T-helper 1 cell treated with Interleukin-12 subunit alpha and Interleukin-12 subunit beta and Interleukin-4 antibody, amounts not matched to agents 30 ng/mL and 1 ng/mL, for 36 hours (primary cell): Measurements from ENCODE around the gene DNAJB7. TPM values are rescaled to one million over a fixed set of nuclear protein-coding genes. Genes with fewer than 3 reads are reported as not detected.
"Not testable (repeated sequence)": the region's sequence is repeated elsewhere in the genome, so short reads cannot be mapped to it uniquely, and the experiment has no call there.

Experiments
- intact Hi-C: fragments of 100-400 bp; cut with micrococcal nuclease; formaldehyde crosslinking; loops from one replicate; pipeline ENCODE4 v1.15.1; 2024
- total RNA-seq: library from RNA; stranded (reverse); gene quantifications from 2 replicates; pipeline ENCODE4 v1.2.3, GENCODE V29; 2022

Gene DNAJB7
- not detected in 2 replicates for total RNA-seq

DNA sequence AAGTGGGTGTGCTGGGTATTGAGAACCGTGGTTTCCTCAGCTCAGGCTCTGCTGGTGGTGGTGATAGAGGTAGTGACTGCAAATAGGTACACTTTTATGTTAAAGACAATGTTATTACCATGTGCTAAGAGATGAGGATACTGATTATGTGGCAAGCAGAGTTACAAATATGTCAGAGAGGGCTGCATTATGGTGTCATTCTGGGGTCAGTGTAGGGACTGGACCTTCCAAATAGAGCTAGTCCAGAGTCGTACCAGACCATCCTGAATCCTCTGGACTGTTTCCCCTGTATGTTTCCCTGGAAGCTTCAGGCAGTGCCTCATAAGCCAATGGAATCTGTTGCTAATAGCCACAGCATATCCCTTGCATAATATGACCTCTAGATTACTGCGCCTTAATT lies at the start of gene DNAJB7:
Gene DNAJB7 (minus strand): TSS at position 101 of the 400 bp plus-strand sequence. CDS start 119 bp downstream, outside the sequence.
- intact Hi-C loops, result no loop called here

DNA sequence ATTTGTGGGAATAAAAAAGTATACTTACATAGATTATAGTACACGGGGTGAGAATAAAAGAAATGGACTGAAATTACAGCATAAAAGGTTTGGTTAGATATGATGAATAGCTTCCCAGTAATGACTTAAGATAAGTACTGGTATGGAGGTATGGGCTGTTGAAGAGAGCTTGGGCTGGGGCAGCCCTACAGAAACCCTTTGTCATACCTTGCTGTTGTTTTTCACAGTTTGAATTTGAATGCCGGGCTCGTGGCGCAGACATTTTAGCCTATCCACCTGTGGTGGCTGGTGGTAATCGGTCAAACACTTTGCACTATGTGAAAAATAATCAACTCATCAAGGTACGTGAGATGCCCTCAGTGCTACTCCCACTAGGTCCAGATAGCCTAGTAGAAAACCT lies 47.0 kb upstream of the DNAJB7 start:
- intact Hi-C loops, result no loop called here

DNA sequence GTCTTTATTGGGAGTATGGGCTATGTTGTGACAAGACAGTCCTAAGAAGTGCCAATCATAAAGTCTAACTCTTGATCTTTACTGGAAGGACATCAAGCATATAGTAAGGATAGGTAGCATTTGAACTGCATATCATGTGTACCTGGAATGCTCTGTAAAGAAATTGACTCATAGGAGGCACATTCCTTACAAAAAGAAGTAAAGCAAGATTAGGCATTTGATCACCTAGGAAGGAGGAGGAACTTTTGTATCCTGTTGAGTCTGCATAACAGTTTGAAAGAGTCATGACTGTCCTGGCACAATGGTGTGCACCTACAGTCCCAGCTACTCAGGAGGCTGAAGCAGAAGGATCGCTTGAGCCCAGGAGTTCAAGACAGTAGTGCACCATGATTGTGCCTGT lies 42.2 kb upstream of the DNAJB7 start:
- intact Hi-C loops, result no loop called here

DNA sequence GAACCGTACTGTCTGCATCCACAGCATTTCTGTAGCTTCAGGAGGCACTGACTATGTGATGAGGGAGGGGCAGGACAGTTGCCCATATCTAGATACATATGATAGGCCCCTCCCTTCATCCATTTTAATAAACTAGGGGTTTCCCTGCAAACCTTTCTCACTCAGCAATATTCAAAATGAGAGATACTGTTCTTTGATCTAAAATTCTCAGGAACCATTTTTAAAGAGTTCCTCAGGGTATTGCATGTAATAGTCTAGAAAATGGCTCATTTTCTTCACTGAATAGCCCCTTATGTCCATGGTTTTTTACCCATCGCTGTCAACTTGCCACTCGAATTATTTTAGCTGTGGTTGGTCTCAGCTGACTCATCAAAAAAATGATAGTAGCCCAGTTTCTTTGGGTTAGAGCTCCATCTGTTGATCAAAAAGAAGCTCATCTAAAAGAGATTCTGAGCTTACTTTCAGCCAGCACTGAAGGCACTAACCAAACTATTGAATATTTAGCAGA lies 37.0 kb upstream of the DNAJB7 start:
- intact Hi-C loops, result loop anchor here (1.0 to 10.0 kb wide), 6 partner anchors 43 to 462 kb away; partner anchors contain the start of gene ST13

DNA sequence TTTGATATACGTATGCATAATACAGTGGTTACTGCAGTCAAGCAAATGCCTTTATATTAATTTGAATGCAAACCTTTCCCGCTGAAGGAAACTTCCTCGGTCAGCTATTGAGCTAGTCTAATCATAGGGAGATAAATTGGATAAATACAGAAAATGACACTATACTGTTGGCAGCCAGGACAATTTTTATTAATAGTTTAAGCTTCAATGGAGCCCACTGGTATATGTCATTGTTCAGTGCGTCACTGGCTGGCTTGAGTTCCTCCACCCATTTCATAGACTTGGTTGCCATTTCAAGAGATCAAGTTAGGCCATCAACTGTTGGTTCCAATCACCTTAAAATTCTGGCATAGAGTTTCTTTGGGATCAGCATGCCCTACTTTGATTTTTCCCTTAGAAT lies 32.5 kb upstream of the DNAJB7 start:
- intact Hi-C loops, result loop anchor here (10.0 kb wide), 1 partner anchor 130 kb away; no protein-coding TSS in a partner anchor

DNA sequence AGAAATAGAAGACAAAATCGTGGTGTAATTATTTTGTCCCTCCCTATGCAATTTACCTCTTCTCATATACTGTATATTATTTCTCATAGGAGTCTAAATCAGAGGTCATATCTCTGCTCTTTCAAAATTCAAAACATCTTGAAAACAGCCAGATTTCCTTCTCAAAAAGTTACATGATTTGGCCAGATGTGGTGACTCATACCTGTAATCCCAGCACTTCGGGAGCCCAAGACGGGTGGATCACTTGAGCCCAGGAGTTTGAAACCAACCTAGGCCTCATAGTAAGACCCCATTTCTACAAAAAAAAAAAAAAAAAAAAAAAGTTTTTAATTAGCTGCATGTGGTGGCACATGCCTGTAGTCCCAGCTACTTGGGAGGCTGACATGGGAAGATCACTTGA lies 29.0 kb upstream of the DNAJB7 start:
- intact Hi-C loops, result loop anchor here (10.0 kb wide), 1 partner anchor 126 kb away; no protein-coding TSS in a partner anchor

DNA sequence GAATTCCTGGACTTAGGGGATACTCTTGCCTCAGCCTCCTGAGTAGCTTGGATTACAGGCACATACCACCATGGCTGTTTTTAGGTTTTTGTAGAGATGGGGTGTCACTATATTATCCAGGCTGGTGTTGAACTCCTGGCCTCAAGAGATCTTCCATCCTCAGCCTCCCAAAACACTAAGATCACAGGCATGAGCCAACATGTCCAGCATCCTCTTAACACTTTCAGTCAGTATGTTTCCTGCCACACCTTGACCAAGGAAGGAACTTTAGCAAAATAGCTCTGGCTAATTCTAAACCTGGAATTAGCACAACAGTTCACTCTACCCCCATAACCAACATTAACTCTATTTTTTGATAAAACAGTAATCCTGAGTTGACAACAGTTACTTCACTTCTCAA lies 27.2 kb upstream of the DNAJB7 start:
- intact Hi-C loops, result no loop called here

DNA sequence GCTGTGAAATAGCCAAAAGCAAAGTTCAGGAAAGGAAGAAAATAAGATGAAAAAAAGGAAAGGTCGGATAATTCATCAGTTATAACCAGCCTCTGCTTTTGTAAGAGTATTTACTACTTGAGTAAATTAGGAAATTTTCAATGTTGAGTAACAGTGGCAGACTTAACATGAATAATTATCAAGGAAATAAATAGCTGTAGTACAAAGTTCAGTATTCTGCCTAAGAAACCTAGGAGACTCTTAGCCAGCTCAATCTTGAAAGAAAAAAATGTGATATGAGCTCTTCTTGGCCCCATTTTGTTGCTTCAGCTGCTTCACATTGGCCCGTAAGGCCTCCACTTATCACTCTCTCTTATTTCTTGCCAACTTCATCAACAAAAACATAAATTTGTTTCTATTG lies 17.0 kb upstream of the DNAJB7 start:
- intact Hi-C loops, result no loop called here

DNA sequence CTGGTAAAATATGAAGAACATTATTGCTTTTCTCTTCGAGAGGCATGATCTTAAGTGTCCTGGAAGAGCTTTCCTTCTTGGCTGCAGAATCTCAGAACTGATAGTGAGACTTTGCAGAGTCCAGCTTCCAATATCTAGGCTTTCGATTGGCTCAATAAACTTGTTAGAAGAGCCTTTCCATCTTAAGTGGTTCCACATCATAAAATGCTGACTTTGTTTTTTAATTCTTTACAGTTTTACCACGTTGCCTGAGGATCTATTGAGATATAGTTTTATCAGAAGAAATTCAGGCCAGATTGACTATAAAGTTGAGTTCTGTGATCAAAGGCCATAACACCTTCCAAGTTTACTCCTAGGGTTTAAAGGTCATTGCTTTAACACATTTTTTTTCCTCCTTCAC lies 15.6 kb upstream of the DNAJB7 start:
- intact Hi-C loops, result no loop called here

DNA sequence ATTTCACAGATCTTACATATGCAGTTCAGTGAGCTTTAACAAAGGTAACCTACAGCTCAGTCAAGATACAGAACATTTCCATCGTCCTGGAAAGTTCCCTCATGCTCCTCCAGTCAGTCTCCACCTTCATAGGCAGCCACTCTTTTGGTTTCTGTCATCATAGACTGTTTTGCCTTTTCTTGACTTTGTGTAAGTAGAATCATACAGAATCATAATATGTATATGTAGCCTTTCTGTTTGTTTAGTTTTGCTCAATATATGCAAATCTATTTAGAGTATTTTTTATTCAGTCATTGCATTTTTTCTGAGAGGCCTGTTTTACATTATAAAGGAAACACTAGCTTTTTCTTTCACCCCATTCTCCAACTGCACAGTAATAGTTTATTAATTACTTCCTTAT lies 15.0 kb upstream of the DNAJB7 start:
- intact Hi-C loops, result no loop called here

DNA sequence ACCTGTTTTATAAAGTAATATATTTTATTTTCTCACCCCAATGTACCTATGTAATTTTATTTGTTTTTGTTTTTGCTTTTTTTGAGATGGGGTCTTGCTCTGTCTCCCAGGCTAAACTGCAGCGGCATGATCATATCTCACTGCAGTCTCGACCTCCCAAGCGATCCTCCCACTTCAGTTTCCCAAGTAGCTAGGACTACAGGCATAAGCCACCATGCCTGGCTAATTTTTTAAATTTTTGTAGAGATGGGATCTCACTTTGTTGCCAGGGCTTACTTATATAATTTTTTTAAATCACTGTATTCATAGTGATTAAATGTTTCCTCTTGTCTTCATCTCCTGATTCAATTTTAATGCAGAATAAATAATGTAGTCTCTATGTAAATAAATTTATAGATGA lies 13.2 kb upstream of the DNAJB7 start:
- intact Hi-C loops, result no loop called here

DNA sequence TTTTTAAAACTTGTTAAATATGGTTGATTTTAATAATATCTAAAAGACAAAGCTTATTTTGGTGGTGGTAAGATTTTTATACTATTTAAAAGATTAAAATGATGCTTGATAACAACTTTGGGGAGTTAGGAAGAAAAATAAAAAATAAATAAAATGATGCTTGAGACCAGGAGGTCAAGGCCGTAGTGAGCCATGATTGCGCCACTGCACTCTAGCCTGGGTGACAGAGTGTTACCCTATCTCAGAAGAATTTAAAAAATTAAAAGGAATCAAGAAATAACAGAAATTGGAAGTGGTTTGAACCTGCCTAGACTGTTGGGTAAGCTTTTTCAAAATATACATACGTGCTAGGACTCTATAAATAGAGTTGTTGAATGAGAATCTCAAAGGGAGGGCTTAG lies 12.1 kb upstream of the DNAJB7 start:
- intact Hi-C loops, result no loop called here

DNA sequence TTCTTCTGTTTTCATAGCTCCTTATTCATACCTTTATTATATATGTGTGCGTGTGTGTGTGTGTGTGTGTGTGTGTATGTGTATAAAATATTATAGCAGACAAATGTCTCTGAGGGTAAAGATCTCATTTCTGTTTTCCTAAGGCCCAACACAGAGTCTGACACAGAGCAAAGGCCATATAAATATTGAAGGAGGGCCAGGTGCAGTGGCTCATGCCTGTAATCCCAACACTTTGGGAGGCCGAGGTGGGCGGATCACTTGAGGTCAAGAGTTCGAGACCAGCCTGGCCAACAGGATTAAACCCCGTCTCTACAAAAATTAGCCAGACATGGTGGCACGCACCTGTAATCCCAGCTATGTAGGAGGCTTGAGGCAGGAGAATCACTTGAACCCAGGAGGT lies 6.5 kb upstream of the DNAJB7 start:
- intact Hi-C loops, result not testable (repeated sequence)

DNA sequence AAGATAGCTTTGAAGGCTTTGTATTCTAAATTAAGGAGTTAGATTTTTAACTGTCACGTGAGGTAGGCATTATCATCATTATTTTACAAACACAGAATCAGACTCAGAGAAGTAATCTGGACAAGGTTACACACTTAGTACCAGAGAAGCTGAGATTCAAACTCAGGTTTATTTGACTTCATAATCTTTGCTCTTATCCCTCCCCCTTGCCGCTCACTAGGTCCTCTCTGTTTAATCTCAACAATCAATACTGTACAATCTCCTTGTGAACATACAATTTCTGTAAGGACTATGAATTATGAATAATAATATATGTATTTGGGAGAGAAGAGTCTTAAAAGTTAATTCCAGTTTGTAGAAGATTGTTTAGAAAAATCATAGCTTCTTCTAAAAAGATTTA lies 5.2 kb upstream of the DNAJB7 start:
- intact Hi-C loops, result no loop called here

DNA sequence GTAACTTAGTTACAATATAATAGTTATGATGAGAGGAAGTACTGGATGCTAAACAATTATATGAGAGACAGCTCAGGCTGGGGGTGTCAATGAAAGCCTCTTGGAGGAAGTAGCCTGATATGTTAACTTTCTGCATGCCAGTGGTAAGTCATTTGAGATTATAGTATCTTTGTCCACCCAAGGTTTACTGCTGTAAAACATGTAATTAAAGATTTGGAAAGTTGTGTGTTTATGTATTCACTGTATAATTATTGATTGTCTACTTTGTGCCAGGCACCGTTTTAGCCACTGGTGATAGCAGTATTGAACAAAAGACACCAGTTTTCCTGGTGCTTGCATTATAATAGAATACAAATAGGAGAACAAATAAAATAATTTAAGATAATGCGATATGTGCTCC lies 624 bp upstream of the DNAJB7 start:
- intact Hi-C loops, result no loop called here

DNA sequence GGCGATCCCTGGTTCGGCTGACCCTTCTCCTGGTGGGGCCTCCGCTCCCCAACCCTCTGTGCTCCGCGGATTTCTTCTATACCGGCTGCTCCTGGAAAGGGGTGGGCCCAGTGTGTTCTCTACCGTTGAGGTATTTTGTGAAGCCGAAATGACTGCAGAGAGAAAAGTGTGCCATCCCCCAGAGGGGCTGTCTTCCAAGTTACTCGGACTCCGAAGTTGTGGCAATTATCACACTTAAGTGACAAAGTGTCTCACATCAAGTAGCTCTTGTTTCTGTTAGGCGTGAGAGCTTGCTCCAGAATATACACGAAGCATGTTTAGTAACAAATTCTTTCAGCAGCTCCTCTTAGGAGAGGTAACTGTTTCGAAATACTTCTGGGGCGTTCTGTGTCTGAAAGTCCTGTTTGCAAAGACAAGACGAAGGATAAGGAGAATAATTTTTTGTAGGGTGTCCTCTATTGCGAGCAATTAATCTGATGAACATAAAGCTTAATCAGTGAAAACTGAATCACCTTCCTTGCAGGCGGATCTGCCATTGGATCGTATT lies 4.5 kb downstream of the DNAJB7 start:
- intact Hi-C loops, result loop anchor here (1.0 to 2.0 kb wide), 5 partner anchors 165 to 681 kb away; partner anchors contain the start of genes ACO2, L3MBTL2, PHF5A and TNRC6B

DNA sequence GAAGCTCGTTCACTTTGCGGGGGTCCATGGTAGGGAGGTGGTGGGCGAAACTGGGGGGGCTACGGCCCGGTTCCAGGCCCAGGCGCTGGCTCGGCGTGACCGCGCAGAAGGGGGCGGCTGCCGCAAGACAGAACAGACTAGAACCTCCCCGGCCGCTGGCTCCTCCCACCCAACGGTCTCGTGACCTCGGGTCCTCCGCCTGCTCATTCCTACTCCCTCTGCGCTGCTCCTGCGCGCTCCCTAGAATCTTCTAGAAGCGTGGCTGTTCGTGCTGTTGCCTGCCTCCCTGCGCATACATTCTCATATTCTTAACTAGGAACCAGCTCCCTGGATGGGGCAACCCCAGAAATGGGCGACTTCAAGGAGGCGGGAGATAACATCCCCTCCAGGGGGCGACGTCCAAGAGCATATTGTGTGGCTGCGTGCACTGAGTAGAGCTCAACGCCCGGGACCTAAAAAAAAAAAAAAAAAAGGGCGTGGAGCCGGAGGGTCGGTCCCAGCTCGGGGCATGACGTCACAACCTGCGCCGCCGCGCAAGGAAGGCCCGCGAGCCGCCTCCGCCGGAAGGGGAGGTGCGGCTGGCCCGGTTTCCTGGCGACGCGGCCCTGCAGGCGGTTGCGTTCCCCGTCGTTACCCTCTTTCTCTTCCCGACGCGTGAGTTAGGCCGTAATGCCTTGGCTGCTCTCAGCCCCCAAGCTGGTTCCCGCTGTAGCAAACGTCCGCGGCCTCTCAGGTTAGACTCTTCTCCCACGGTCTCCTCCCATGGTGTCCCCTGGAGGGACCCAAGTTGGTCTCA lies 5.2 kb downstream of the DNAJB7 start, which contains the start of the genes ST13 and XPNPEP3:
Gene ST13 (minus strand): TSS at position 127 of the 796 bp plus-strand sequence. CDS start 99 bp downstream, at position 28.
Gene XPNPEP3 (plus strand): TSS at position 636 of the 796 bp plus-strand sequence. CDS start 34 bp downstream, at position 670.
- intact Hi-C loops, result loop anchor here (1.0 to 2.0 kb wide), 12 partner anchors 37 to 680 kb away; partner anchors contain the start of genes ACO2, L3MBTL2, MRTFA and PHF5A

DNA sequence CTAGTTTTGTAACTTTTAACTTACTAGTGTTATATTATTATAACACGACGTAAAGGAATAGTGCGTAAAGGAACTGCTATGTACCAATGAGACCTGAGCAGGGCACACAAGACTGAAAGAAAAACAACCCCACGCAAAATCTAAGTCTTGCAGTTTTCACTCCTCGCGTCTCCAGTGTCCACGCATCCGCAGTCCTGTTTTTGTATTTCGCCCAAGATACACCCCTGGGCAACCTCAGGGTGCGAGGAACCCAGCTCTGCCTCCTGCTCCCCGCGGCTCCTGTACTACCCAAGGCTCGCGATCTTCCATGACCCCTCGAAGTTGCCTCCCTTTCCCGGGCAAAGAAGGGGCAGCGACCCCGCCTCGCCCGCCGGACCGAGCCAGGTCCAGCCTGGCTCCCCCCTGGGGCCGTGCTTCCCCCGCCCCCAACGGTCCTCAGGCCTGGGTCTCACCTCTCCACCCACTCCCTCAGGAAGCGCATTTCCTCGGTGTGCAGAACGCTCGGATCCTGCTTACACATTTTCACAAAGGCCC lies 5.9 kb downstream of the DNAJB7 start:
- intact Hi-C loops, result loop anchor here (1.0 to 2.0 kb wide), 10 partner anchors 37 to 679 kb away; partner anchors contain the start of genes ACO2, L3MBTL2, MRTFA and PHF5A

DNA sequence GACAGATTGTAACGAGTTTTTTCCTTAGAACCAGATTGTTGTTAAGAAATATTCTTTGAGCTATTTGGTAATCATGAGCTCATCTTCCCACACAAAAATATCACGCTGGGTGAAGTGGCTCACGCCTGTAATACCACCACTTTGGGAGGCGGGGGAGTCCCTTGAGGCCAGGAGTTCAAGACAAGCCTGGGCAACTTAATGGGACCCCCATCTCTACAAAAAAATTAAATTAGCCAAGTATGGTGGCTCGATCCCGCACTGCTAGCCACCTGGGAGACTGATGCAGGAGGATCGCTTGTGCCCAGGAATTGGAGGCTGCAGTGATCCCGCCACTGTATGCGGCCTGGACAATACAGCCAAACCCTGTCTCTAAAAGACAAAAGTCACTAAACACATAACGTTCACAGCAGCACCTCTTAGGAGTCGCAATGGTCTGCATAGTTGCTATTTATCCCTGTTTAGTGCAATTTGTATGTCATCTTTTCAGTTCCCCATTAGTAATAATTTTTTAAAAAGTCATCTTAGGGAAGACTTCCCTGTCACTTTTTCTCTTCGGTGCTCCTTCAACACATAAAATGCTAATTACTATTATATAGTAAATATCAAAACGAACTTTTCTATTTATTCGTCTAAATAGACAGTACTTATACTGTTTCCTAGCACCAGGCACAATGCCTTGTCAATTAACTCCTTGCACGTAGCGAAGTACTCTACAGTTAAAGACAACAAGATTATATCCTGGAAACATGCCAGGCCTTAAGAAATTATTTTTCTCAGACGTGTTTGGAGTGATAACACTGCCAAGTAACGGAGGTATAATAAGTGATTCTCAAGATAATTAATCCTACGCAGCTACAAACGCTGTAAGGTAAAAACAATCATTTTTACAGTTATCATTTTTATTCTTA lies 6.6 kb downstream of the DNAJB7 start:
- intact Hi-C loops, result no loop called here

DNA sequence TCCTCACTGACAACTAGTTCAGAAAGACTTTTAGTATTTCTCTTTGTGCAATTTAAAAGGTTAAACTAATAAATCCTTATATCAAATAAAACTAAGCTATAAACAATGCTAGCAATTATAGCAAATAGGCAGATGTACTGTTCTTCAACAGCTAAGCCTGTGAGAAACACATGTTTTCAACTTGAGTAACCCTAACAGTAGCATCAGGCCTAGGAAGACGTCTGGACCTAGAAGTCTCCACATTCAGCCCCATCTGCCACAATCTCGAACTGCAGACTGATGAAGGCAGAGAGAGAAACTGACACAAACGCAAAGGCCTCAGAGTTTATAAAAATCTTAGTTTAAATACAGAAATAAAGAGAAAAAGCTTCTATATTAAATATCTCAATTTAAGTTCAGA lies 8.0 kb downstream of the DNAJB7 start:
- intact Hi-C loops, result no loop called here

DNA sequence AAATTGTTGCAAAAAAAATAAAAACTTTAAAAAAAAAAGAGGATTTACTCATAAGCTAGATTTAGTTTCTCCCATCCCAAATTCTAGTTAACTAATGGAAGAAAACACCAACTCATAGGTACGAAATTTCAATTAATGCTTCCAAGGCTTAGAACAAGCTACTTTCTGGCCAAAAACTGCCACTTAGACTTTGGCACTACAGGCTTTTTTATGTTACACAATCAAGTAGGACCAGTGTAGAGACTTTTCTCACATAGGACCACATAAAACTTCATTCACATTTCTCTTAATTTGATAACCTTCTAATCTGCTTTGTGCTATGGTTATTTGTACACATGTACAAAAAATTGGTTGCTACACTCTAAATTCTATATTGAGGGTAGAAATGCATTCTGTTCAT lies 8.6 kb downstream of the DNAJB7 start:
- intact Hi-C loops, result no loop called here
